ENCODE results near the gene MACROH2A1. TPM values are rescaled to one million over a fixed set of nuclear protein-coding genes. Genes with fewer than 3 reads are reported as not detected.

Gene MACROH2A1
- total and polyA plus RNA-seq, 2 experiments from 2014 or later: 64.9 to 81.6 TPM

DNA sequence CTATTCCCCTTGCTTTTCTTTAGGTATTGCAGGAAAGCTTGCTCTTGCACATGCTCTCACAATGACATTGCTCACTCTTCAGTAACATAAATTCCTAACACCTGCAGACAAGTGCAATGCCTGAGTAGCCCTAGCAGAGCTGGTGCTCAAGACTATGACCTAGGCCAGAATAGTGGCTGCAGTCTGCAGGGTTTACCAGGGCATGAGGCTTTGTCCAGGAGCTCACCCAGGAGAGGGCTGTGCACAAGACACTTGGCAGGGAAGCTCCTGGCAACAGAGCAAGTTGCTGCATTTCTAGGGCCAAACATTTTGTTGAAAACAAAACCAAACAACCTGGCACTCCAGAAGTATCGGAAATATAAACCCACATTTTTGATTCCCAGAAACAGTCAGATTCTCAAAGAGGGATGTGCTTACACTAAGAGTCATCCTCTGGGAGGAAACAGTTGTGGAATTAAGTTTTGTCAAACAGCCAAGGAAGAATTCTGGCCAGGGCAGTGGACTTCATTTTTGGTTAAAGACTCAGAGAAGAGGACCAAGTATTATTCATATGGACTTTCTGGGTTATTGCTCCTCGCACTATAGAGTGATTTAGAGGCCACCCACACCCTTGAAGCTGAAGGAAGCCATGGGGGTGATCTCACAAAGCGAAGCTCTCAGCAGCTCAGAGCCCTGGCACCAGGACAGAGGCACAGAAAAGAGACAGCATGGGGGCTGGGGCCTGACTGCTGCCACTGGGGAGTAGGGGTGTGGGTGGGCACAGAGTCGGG, 44.9 kb downstream of the MACROH2A1 start:
- TF ChIP-seq CTCF (conservative IDR thresholded peaks at IDR 0.05; ENCODE audit: low read depth in 2 of 2) (no peak), ZNF331 (CRISPR knock-in tag; IDR thresholded peaks at IDR 0.05; ENCODE audit: low read depth) (no peak), CREB1 (CRISPR knock-in tag; IDR thresholded peaks at IDR 0.05; ENCODE audit: low read depth) (no peak), POLR2AphosphoS5 (IDR thresholded peaks at IDR 0.05; ENCODE audit: low read depth) (no peak), NANOG (IDR thresholded peaks at IDR 0.05; ENCODE audit: borderline replicate concordance) (no peak), JUNB (IDR thresholded peaks at IDR 0.05; ENCODE audit: unreplicated experiment) (no peak), ZNF114 (CRISPR knock-in tag; IDR thresholded peaks at IDR 0.05) (no peak), ETS1 (IDR thresholded peaks at IDR 0.05) (no peak), REST (IDR thresholded peaks at IDR 0.05; ENCODE audit: unreplicated experiment) (no peak), EZH2phosphoT487 (IDR thresholded peaks at IDR 0.05; ENCODE audit: unreplicated experiment) (no peak), EZH2 (IDR thresholded peaks at IDR 0.05; ENCODE audit: low read depth, unreplicated experiment) (no peak), STAT1 (IDR thresholded peaks at IDR 0.05; ENCODE audit: unreplicated experiment) (no peak)
- TF ChIP-seq, protein P1, sequence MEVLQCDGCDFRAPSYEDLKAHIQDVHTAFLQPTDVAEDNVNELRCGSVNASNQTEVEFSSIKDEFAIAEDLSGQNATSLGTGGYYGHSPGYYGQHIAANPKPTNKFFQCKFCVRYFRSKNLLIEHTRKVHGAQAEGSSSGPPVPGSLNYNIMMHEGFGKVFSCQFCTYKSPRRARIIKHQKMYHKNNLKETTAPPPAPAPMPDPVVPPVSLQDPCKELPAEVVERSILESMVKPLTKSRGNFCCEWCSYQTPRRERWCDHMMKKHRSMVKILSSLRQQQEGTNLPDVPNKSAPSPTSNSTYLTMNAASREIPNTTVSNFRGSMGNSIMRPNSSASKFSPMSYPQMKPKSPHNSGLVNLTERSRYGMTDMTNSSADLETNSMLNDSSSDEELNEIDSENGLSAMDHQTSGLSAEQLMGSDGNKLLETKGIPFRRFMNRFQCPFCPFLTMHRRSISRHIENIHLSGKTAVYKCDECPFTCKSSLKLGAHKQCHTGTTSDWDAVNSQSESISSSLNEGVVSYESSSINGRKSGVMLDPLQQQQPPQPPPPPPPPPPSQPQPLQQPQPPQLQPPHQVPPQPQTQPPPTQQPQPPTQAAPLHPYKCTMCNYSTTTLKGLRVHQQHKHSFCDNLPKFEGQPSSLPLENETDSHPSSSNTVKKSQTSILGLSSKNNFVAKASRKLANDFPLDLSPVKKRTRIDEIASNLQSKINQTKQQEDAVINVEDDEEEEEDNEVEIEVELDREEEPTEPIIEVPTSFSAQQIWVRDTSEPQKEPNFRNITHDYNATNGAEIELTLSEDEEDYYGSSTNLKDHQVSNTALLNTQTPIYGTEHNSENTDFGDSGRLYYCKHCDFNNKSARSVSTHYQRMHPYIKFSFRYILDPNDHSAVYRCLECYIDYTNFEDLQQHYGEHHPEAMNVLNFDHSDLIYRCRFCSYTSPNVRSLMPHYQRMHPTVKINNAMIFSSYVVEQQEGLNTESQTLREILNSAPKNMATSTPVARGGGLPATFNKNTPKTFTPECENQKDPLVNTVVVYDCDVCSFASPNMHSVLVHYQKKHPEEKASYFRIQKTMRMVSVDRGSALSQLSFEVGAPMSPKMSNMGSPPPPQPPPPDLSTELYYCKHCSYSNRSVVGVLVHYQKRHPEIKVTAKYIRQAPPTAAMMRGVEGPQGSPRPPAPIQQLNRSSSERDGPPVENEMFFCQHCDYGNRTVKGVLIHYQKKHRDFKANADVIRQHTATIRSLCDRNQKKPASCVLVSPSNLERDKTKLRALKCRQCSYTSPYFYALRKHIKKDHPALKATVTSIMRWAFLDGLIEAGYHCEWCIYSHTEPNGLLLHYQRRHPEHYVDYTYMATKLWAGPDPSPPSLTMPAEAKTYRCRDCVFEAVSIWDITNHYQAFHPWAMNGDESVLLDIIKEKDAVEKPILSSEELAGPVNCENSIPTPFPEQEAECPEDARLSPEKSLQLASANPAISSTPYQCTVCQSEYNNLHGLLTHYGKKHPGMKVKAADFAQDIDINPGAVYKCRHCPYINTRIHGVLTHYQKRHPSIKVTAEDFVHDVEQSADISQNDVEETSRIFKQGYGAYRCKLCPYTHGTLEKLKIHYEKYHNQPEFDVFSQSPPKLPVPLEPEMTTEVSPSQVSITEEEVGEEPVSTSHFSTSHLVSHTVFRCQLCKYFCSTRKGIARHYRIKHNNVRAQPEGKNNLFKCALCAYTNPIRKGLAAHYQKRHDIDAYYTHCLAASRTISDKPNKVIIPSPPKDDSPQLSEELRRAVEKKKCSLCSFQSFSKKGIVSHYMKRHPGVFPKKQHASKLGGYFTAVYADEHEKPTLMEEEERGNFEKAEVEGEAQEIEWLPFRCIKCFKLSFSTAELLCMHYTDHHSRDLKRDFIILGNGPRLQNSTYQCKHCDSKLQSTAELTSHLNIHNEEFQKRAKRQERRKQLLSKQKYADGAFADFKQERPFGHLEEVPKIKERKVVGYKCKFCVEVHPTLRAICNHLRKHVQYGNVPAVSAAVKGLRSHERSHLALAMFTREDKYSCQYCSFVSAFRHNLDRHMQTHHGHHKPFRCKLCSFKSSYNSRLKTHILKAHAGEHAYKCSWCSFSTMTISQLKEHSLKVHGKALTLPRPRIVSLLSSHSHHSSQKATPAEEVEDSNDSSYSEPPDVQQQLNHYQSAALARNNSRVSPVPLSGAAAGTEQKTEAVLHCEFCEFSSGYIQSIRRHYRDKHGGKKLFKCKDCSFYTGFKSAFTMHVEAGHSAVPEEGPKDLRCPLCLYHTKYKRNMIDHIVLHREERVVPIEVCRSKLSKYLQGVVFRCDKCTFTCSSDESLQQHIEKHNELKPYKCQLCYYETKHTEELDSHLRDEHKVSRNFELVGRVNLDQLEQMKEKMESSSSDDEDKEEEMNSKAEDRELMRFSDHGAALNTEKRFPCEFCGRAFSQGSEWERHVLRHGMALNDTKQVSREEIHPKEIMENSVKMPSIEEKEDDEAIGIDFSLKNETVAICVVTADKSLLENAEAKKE (CRISPR knock-in tag; IDR thresholded peaks at IDR 0.05): no peak
- H4K20me1 ChIP-seq (replicated peaks; ENCODE audit: insufficient read depth): no peaks in the 10 kb centered on the region; the same call in 1 of the 2 replicates
- H3K36me3 Mint-ChIP-seq (ENCODE audit: low read depth): peaks cover 18% of the 10 kb centered on the region
- no peaks in the 10 kb centered on the region for H3K9me3 Mint-ChIP-seq
- no peak overlapping the region for H3K4me2 ChIP-seq
- H3K4me3 ChIP-seq: no peak overlapping the region
- no peaks in the 10 kb centered on the region for H3K27me3 Mint-ChIP-seq (ENCODE audit: insufficient read depth, low read depth, poor library complexity)
- no peak overlapping the region for H3K27ac ChIP-seq (ENCODE audit: low read depth)
- no peaks in the 10 kb centered on the region for H3K79me2 ChIP-seq (replicated peaks; ENCODE audit: insufficient read depth)
- H3K27ac Mint-ChIP-seq: no peak overlapping the region; the same call in 1 of the 2 replicates
- no peaks in the 10 kb centered on the region for H3F3A ChIP-seq (replicated peaks; ENCODE audit: low read depth)
- ATAC-seq: no peak
- no peaks in the 10 kb centered on the region for H3K36me3 ChIP-seq (ENCODE audit: insufficient read depth)
- no peak for DNase-seq (ENCODE audit: low spot score)
- H3K4me3 Mint-ChIP-seq: no peak overlapping the region
- no peaks in the 10 kb centered on the region for H3K9me2 ChIP-seq (ENCODE audit: insufficient read depth)
- no peaks in the 10 kb centered on the region for H3K27me3 ChIP-seq (ENCODE audit: insufficient read depth)
- H3K4me1 Mint-ChIP-seq: no peaks in the 10 kb centered on the region
- H3K4me1 ChIP-seq (ENCODE audit: insufficient read depth): no peaks in the 10 kb centered on the region
- H2AFZ ChIP-seq: no peak overlapping the region

Data from GM23338 (cell line).